AG04449 (cell line): ENCODE measurements around the gene TUBG1.

Experiments
- CTCF ChIA-PET: fragments of 350-600 bp; formaldehyde crosslinking; extraction: SDS; loops from one replicate; lab custom pipeline; 2021; ENCODE audit warnings: antibody characterized with exemption; lab: Yijun Ruan, JAX
- POLR2A ChIA-PET: fragments of 400-600, 350-600 bp; formaldehyde crosslinking; extraction: SDS; loops from one replicate; lab custom pipeline; 2020; ENCODE audit warnings: antibody characterized with exemption, inconsistent platforms; lab: Yijun Ruan, JAX
- DNase-seq: peaks from one replicate; pipeline ENCODE4 v3.0.0-alpha.2; 2010; ENCODE audit warnings: low read depth, low spot score
- H3K4me3 ChIP-seq: 2 replicates; pipeline ENCODE4 v1.5.1; 2011; ENCODE audit warnings: low read depth, mild to moderate bottlenecking, control low read depth, low read length
- CTCF ChIP-seq: IDR thresholded peaks from one replicate; pipeline ENCODE4 v1.5.1; 2011; ENCODE audit warnings: mild to moderate bottlenecking, moderate library complexity, low read length, control low read depth, inconsistent platforms; ENCODE audit not compliant: insufficient read depth; ENCODE audit errors: missing control alignments

TUBG1 gene

GRCh38 chr17:42609182-42609813 is at the start of gene TUBG1, which contains the start of gene RETREG3:
Gene TUBG1 (plus strand): TSS chr17:42609683. CDS start chr17:42609738, 55 bp downstream.
Gene RETREG3 (minus strand): TSS chr17:42609374. CDS start chr17:42609324, 50 bp downstream.
- TF ChIP-seq CTCF: peak; percentile 75
- ChIA-PET POLR2A (interaction anchor here (0.8 to 2.0 kb wide), 7 partner anchors 9 to 74 kb away, joined by 3 to 11 read pairs (median 5); partner anchors contain the start of genes PLEKHH3 and PSMC3IP), CTCF (interaction anchor here (1.0 to 2.5 kb wide), 9 partner anchors 9 to 154 kb away, joined by 3 to 19 read pairs (median 7); partner anchors contain the start of gene PSMC3IP)
- H3K4me3 ChIP-seq: peak within 1 kb of the TSS; percentile 96
- DNase-seq: peak; percentile 92

GRCh38 chr17:42560246-42560645 is 49.2 kb upstream of the TUBG1 start:
- DNase-seq: no peak
- TF ChIP-seq CTCF: no peak
- no peak overlapping the region for H3K4me3 ChIP-seq
- CTCF ChIA-PET: no interaction called here
- POLR2A ChIA-PET: interaction anchor here (0.9 kb wide), 1 partner anchor 17 kb away, joined by 3 read pairs; the partner anchor contains the start of gene PSMC3IP

GRCh38 chr17:42561897-42562387 is 47.5 kb upstream of the TUBG1 start, which contains the start of gene COASY:
Gene COASY (plus strand): TSS chr17:42562148. CDS start chr17:42562623, 475 bp downstream.
- peak; percentile 85 for DNase-seq
- peak within 1 kb of the TSS; percentile 83 for H3K4me3 ChIP-seq
- POLR2A ChIA-PET: no interaction called here
- TF ChIP-seq CTCF: no peak
- CTCF ChIA-PET: no interaction called here

- no peak for DNase-seq
- ChIA-PET POLR2A (no interaction called here), CTCF (interaction anchor here (6.5 kb wide), 1 partner anchor 16 kb away, joined by 53 read pairs; the partner anchor contains the start of gene PSMC3IP)
- TF ChIP-seq CTCF: no peak
- H3K4me3 ChIP-seq: peak overlapping the region; percentile 83
Observed at GRCh38 chr17:42562388-42563142, 46.9 kb upstream of the TUBG1 start.

GRCh38 chr17:42563143-42563509 is 46.4 kb upstream of the TUBG1 start:
- peak overlapping the region; percentile 83 for H3K4me3 ChIP-seq
- ChIA-PET POLR2A (no interaction called here), CTCF (interaction anchor here (6.5 kb wide), 1 partner anchor 15 kb away, joined by 53 read pairs; the partner anchor contains the start of gene PSMC3IP)
- no peak for TF ChIP-seq CTCF
- no peak for DNase-seq
